ENCODE data around the gene CTNNA2.
"Not testable (repeated sequence)": the region's sequence is repeated elsewhere in the genome, so short reads cannot be mapped to it uniquely, and the experiment has no call there.

Gene CTNNA2

GRCh38 chr2:80154231-80154915 lies 641.5 kb downstream of the CTNNA2 start:
- no peak for DNase-seq

GRCh38 chr2:80164375-80164774 lies 651.5 kb downstream of the CTNNA2 start:
- DNase-seq: no peak

GRCh38 chr2:80166483-80167171 lies 653.8 kb downstream of the CTNNA2 start:
- DNase-seq: no peak

- no peak for DNase-seq
Observed at GRCh38 chr2:80167284-80167808, 654.5 kb downstream of the CTNNA2 start.

GRCh38 chr2:80168037-80168436 lies 655.2 kb downstream of the CTNNA2 start:
- no peak for DNase-seq

- no peak for DNase-seq
Observed at GRCh38 chr2:80168801-80169200, 656.0 kb downstream of the CTNNA2 start.

GRCh38 chr2:80169811-80170594 lies 657.2 kb downstream of the CTNNA2 start:
- DNase-seq: peak; percentile 23

GRCh38 chr2:80185091-80185490 lies 672.2 kb downstream of the CTNNA2 start:
- DNase-seq: peak; percentile 1

GRCh38 chr2:80186262-80186661 lies 673.4 kb downstream of the CTNNA2 start:
- DNase-seq: peak; percentile 1

- no peak for DNase-seq
Observed at GRCh38 chr2:80187156-80187555, 674.3 kb downstream of the CTNNA2 start.

GRCh38 chr2:80190166-80190565 lies 677.3 kb downstream of the CTNNA2 start:
- DNase-seq: no peak

- DNase-seq: no peak
Observed at GRCh38 chr2:80193566-80193965, 680.7 kb downstream of the CTNNA2 start.

GRCh38 chr2:80195034-80195433 lies 682.2 kb downstream of the CTNNA2 start:
- DNase-seq: no peak

GRCh38 chr2:80198042-80198441 lies 685.2 kb downstream of the CTNNA2 start:
- no peak for DNase-seq

- DNase-seq: no peak
Observed at GRCh38 chr2:80199504-80199903, 686.7 kb downstream of the CTNNA2 start.

- not testable (repeated sequence) for DNase-seq
Observed at GRCh38 chr2:80203929-80204328, 691.1 kb downstream of the CTNNA2 start.

GRCh38 chr2:80205498-80205897 lies 692.6 kb downstream of the CTNNA2 start:
- DNase-seq: no peak

- no peak for DNase-seq
Observed at GRCh38 chr2:80209458-80209857, 696.6 kb downstream of the CTNNA2 start.

- DNase-seq: no peak
Observed at GRCh38 chr2:80217446-80217845, 704.6 kb downstream of the CTNNA2 start.

GRCh38 chr2:80222644-80223043 lies 709.8 kb downstream of the CTNNA2 start:
- DNase-seq: no peak

GRCh38 chr2:80231421-80231820 lies 718.6 kb downstream of the CTNNA2 start:
- no peak for DNase-seq

GRCh38 chr2:80233333-80233732 lies 720.5 kb downstream of the CTNNA2 start:
- DNase-seq: no peak

GRCh38 chr2:80238692-80239469 lies 726.0 kb downstream of the CTNNA2 start:
- DNase-seq: peak; percentile 23
